ENCODE data around the gene GPR132. TPM values are rescaled to one million over a fixed set of nuclear protein-coding genes. Genes with fewer than 3 reads are reported as not detected.

The GPR132 gene
- total RNA-seq, 1 donor from 2014 or later: 0.29 TPM

DNA sequence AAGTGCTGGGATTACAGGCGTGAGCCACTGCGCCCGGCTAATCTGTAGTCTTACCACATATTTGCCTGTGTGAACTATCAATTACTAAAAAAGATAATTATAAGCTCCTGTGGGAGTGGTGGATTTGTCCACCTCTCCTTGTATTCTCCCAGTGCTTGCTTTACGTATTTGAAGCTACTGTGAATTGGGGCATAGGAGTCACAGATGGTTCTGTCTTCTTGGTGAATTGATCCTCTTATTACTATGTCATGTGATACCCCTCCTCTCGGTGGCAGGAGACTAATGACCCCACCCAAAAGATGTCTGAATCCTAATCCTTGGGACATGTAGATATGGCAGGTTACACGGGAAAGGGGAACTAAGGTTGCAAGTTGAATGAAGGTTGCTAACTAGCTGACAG, 11.8 kb downstream of the GPR132 start:
- TF ChIP-seq CTCF (conservative IDR thresholded peaks at IDR 0.05; ENCODE audit: low read depth, low read length): no peak
- no peak overlapping the region for H3K4me3 ChIP-seq (ENCODE audit: low read depth, low read length)
- DNase-seq (ENCODE audit: low read depth): no peak

- H3K4me3 ChIP-seq (ENCODE audit: low read depth, low read length): no peak overlapping the region
- no peak for TF ChIP-seq CTCF (conservative IDR thresholded peaks at IDR 0.05; ENCODE audit: low read depth, low read length)
- DNase-seq (ENCODE audit: low read depth): no peak
Measured at GRCh38 chr14:105052110-105052458, 13.1 kb downstream of the GPR132 start.

GRCh38 chr14:105051182-105052109, 13.8 kb downstream of the GPR132 start:
- no peak for TF ChIP-seq CTCF (conservative IDR thresholded peaks at IDR 0.05; ENCODE audit: low read depth, low read length)
- no peak for DNase-seq (ENCODE audit: low read depth)

GRCh38 chr14:105050551-105050897, 14.7 kb downstream of the GPR132 start:
- no peak for DNase-seq (ENCODE audit: low read depth)
- no peak for TF ChIP-seq CTCF (conservative IDR thresholded peaks at IDR 0.05; ENCODE audit: low read depth, low read length)
- no peak overlapping the region for H3K4me3 ChIP-seq (ENCODE audit: low read depth, low read length)

More at GRCh38 chr14:105051182-105052109, 13.8 kb downstream of the GPR132 start:
- no peak overlapping the region for H3K4me3 ChIP-seq (ENCODE audit: low read depth, low read length)

GRCh38 chr14:105049753-105050550, 15.3 kb downstream of the GPR132 start:
- DNase-seq (ENCODE audit: low read depth): no peak
- no peak overlapping the region for H3K4me3 ChIP-seq (ENCODE audit: low read depth, low read length)
- no peak for TF ChIP-seq CTCF (conservative IDR thresholded peaks at IDR 0.05; ENCODE audit: low read depth, low read length)

DNA sequence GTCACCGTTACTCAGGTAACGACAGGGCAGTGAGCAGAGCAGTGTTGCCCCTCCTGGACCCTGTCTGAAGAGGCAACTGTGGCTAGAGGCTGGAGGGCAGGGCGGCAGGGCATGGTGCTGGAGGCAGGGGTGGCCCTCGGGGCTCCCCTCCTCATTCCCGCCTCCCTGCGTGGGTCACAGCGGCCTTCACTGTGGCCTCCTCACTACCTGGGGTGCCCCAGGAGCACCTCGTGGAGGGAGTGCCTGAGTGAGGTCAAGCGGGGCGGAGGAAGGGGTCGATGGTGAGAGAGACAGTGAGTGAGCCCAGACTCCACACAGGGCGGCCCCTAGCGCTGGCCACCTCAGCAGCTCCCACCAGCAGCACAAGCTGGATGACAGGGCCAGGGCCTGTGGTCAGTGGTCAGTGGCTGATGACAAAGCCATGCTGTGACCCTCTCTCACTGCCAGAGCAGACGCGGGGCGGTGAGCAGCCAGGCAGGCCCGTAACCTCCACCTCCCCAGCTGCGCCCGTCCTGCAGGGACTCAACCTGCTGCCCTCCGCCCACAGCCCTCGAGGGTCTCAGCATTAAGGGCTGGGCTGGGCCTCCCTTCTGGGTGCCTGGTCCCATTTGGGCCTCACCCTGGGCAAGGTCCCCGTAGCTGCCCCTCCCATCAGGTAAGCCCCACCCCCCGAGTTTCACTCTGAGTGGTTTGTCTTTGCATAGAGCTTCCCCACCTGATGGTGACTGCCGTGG, 17.8 kb downstream of the GPR132 start:
- TF ChIP-seq CTCF (conservative IDR thresholded peaks at IDR 0.05; ENCODE audit: low read depth, low read length): no peak
- DNase-seq (ENCODE audit: low read depth): no peak
- no peak overlapping the region for H3K4me3 ChIP-seq (ENCODE audit: low read depth, low read length)

Data from epithelial cell of proximal tubule (primary cell).